Neural progenitor cell (in vitro differentiated cells): Measurements from ENCODE around the gene RUVBL1. TPM values are rescaled to one million over a fixed set of nuclear protein-coding genes. Genes with fewer than 3 reads are reported as not detected.

ENCODE experiments used
- DNase-seq: peaks from one replicate; pipeline ENCODE4 v3.0.0-alpha.2; 2016; ENCODE audit warnings: low spot score
- H2AFZ ChIP-seq: fragments of 200-600 bp; sonication (generic); replicated peaks from 2 replicates; pipeline ENCODE4 v1.6.1; 2016; ENCODE audit warnings: antibody characterized with exemption
- H3F3A ChIP-seq: fragments of 200-600 bp; sonication (generic); 2 replicates; pipeline ENCODE4 v1.6.1; 2016; ENCODE audit warnings: antibody characterized with exemption, low read depth
- H3K27ac ChIP-seq: fragments of 200-600 bp; sonication (generic); 2 replicates; pipeline ENCODE4 v1.5.1; 2016; ENCODE audit warnings: mild to moderate bottlenecking
- H3K27me3 ChIP-seq: fragments of 200-600 bp; sonication (generic); 2 replicates; pipeline ENCODE4 v1.6.1; 2016; ENCODE audit warnings: mild to moderate bottlenecking, moderate library complexity
- H3K36me3 ChIP-seq: fragments of 200-600 bp; sonication (generic); 2 replicates; pipeline ENCODE4 v1.5.1; 2016
- H3K4me1 ChIP-seq: fragments of 200-600 bp; sonication (generic); 2 replicates; pipeline ENCODE4 v1.6.1; 2016; ENCODE audit warnings: mixed run types
- H3K4me2 ChIP-seq: fragments of 200-600 bp; sonication (generic); 2 replicates; pipeline ENCODE4 v1.6.1; 2016
- H3K4me3 ChIP-seq: fragments of 200-600 bp; sonication (generic); 2 replicates; pipeline ENCODE4 v1.5.1; 2016
- H3K79me2 ChIP-seq: fragments of 200-600 bp; sonication (generic); 2 replicates; pipeline ENCODE4 v1.6.1; 2016; ENCODE audit warnings: low read depth
- H3K9ac ChIP-seq: fragments of 200-600 bp; sonication (generic); 2 replicates; pipeline ENCODE4 v1.6.1; 2016
- H3K9me3 ChIP-seq: fragments of 200-600 bp; sonication (generic); 2 replicates; pipeline ENCODE4 v1.5.1; 2016; ENCODE audit warnings: low read depth
- H4K20me1 ChIP-seq: fragments of 200-600 bp; sonication (generic); 2 replicates; pipeline ENCODE4 v1.6.1; 2016; ENCODE audit warnings: low read depth
- H3K27ac Mint-ChIP-seq: 3 replicates; pipeline ENCODE4 v1.8.0; 2021; ENCODE audit warnings: mixed read lengths
- H3K27me3 Mint-ChIP-seq: 2 replicates; pipeline ENCODE4 v1.8.0; 2022; ENCODE audit warnings: low read depth, mild to moderate bottlenecking, inconsistent platforms, moderate library complexity, mixed read lengths; ENCODE audit not compliant: insufficient read depth
- H3K36me3 Mint-ChIP-seq: 3 replicates; pipeline ENCODE4 v1.8.0; 2021; ENCODE audit warnings: mixed read lengths
- H3K4me1 Mint-ChIP-seq: 3 replicates; pipeline ENCODE4 v1.8.0; 2021; ENCODE audit warnings: mixed read lengths
- H3K4me3 Mint-ChIP-seq: 3 replicates; pipeline ENCODE4 v1.8.0; 2021; ENCODE audit warnings: mild to moderate bottlenecking, moderate library complexity, mixed read lengths
- H3K9me3 Mint-ChIP-seq: 3 replicates; pipeline ENCODE4 v1.8.0; 2020; ENCODE audit warnings: mixed read lengths
- EZH2 ChIP-seq: fragments of 200-600 bp; sonication (generic); IDR thresholded peaks from 2 replicates; pipeline ENCODE4 v1.6.1; 2017; ENCODE audit warnings: antibody characterized with exemption, mild to moderate bottlenecking, moderate library complexity
- EZH2phosphoT487 ChIP-seq: fragments of 200-600 bp; sonication (generic); IDR thresholded peaks from 2 replicates; pipeline ENCODE4 v1.6.1; 2017; ENCODE audit warnings: antibody characterized with exemption
- total RNA-seq: library from RNA; depleted of rRNA; stranded (reverse); fragments of >200 nt; gene quantifications from 2 replicates; pipeline ENCODE4 v1.2.3, GENCODE V29; 2015; ENCODE audit warnings: low replicate concordance
- TF ChIP-seq, protein P1 (sequence below): fragments of 200-600 bp; sonication (generic); IDR thresholded peaks from 2 replicates; pipeline ENCODE4 v1.5.1; 2017; ENCODE audit warnings: antibody characterized with exemption, mild to moderate bottlenecking

The RUVBL1 gene
- total RNA-seq, 1 donor from 2014 or later: 110 TPM

GRCh38 chr3:128062033-128062745, 61.4 kb downstream of the RUVBL1 start:
- H3K27me3 Mint-ChIP-seq: peaks cover 2% of the 10 kb centered on the region
- Histone ChIP-seq H3K4me3 (no peak overlapping the region), H3K27ac (no peak overlapping the region), H3K9me3 (no peaks in the 10 kb centered on the region), H4K20me1 (no peaks in the 10 kb centered on the region), H3K4me1 (no peaks in the 10 kb centered on the region), H3K36me3 (peaks cover 6% of the 10 kb centered on the region), H2AFZ (no peak overlapping the region), H3K27me3 (no peaks in the 10 kb centered on the region), H3K4me2 (no peak overlapping the region), H3K9ac (no peak overlapping the region), H3F3A (peaks cover 4% of the 10 kb centered on the region), H3K79me2 (peaks cover under 1% of the 10 kb centered on the region)
- TF ChIP-seq EZH2phosphoT487 (no peak), EZH2 (no peak)
- TF ChIP-seq, protein P1, sequence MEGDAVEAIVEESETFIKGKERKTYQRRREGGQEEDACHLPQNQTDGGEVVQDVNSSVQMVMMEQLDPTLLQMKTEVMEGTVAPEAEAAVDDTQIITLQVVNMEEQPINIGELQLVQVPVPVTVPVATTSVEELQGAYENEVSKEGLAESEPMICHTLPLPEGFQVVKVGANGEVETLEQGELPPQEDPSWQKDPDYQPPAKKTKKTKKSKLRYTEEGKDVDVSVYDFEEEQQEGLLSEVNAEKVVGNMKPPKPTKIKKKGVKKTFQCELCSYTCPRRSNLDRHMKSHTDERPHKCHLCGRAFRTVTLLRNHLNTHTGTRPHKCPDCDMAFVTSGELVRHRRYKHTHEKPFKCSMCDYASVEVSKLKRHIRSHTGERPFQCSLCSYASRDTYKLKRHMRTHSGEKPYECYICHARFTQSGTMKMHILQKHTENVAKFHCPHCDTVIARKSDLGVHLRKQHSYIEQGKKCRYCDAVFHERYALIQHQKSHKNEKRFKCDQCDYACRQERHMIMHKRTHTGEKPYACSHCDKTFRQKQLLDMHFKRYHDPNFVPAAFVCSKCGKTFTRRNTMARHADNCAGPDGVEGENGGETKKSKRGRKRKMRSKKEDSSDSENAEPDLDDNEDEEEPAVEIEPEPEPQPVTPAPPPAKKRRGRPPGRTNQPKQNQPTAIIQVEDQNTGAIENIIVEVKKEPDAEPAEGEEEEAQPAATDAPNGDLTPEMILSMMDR: no peak
- H3K4me3 Mint-ChIP-seq: no peak overlapping the region
- no peak overlapping the region for H3K27ac Mint-ChIP-seq
- no peak for DNase-seq
- H3K9me3 Mint-ChIP-seq: no peaks in the 10 kb centered on the region
- H3K36me3 Mint-ChIP-seq: peaks cover 47% of the 10 kb centered on the region
- no peaks in the 10 kb centered on the region for H3K4me1 Mint-ChIP-seq

DNA sequence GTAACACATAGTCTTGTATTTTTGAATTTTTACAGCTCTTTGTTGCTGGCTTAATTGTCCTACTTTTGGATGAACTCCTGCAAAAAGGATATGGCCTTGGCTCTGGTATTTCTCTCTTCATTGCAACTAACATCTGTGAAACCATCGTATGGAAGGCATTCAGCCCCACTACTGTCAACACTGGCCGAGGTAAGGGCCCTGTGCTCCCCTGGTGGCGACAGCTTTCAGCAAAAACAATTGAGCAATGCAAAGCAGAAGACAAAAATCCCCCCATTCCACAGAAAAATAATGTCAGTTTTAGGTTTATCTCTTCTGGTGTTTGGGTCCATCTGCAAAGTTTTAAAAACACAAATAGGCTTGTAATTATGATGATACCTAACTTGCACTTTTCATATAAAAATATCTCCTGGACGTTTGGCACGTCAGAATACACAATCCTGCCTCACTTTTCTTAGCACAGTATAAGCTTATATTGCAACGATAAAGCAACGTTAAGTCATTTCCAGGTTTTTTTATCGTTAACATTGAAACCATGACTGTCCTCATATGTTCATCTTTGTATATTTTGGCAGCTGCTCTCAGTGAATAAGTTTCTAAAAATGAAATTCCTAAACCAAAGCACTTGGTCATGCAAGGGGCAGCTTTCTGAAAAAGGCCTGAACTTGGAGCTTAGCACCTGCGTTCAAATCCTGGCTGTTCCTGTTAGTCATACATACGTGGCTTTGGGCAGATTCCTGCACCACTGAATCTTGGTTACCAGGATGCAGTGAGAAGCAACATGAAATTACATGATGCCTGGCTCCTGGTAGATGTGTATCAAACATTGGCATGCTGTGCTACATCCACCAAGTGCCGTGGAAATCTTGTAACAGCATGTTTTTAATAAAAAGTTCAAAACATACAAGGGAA, 62.9 kb downstream of the RUVBL1 start:
- Histone ChIP-seq H2AFZ (no peak overlapping the region), H3K27me3 (no peaks in the 10 kb centered on the region), H3K4me1 (no peaks in the 10 kb centered on the region), H3F3A (no peaks in the 10 kb centered on the region), H3K36me3 (peaks cover 6% of the 10 kb centered on the region), H3K27ac (no peak overlapping the region), H3K9ac (no peak overlapping the region), H3K79me2 (peaks cover 3% of the 10 kb centered on the region), H3K9me3 (no peaks in the 10 kb centered on the region), H3K4me2 (no peak overlapping the region), H4K20me1 (no peaks in the 10 kb centered on the region), H3K4me3 (no peak overlapping the region)
- TF ChIP-seq, protein P1: no peak
- TF ChIP-seq EZH2 (no peak), EZH2phosphoT487 (no peak)
- Mint-ChIP-seq H3K27me3 (peaks cover 2% of the 10 kb centered on the region), H3K4me3 (no peak overlapping the region), H3K36me3 (peaks cover 41% of the 10 kb centered on the region), H3K9me3 (no peaks in the 10 kb centered on the region), H3K27ac (no peak overlapping the region), H3K4me1 (no peaks in the 10 kb centered on the region)
- DNase-seq: no peak

DNA sequence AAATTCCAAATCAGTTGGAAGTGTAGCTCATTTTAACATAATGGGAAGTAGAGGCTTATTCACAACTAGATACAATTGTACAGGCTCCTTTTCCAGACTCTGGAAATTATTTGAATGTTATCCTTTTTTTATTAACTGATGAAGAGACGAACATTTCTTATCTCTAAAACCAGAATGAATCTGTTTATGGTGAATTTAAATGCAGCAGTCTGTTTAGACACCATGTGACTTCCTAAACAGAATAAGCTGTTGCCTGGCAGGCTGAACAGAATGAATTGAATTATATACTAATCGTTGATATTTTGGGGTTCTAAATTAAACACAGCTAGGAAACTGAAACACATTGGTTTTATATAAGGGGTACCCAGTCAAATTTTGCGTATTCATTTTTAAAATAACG, 67.4 kb downstream of the RUVBL1 start:
- Mint-ChIP-seq H3K36me3 (peaks cover 17% of the 10 kb centered on the region), H3K27me3 (no peaks in the 10 kb centered on the region), H3K27ac (no peak overlapping the region), H3K4me1 (peaks cover 28% of the 10 kb centered on the region), H3K9me3 (no peaks in the 10 kb centered on the region), H3K4me3 (no peak overlapping the region)
- no peak for DNase-seq
- H3K9me3 ChIP-seq: no peaks in the 10 kb centered on the region
- H3K4me1 ChIP-seq: peaks cover 10% of the 10 kb centered on the region
- no peak overlapping the region for H3K9ac ChIP-seq
- H3K36me3 ChIP-seq: no peaks in the 10 kb centered on the region
- H3K27ac ChIP-seq: no peak overlapping the region
- no peaks in the 10 kb centered on the region for H3K27me3 ChIP-seq
- TF ChIP-seq EZH2phosphoT487 (no peak), EZH2 (no peak)
- TF ChIP-seq, protein P1: no peak
- H2AFZ ChIP-seq: no peak overlapping the region
- H3F3A ChIP-seq: no peaks in the 10 kb centered on the region
- H3K4me2 ChIP-seq: no peak overlapping the region
- peaks cover 35% of the 10 kb centered on the region for H3K79me2 ChIP-seq
- peaks cover 22% of the 10 kb centered on the region for H4K20me1 ChIP-seq
- H3K4me3 ChIP-seq: no peak overlapping the region
